ENCODE data around the gene EBF4. TPM values are rescaled to one million over a fixed set of nuclear protein-coding genes. Genes with fewer than 3 reads are reported as not detected.

The EBF4 gene
- total RNA-seq, 6 experiments from 2014 or later: 2.8 to 16.6 (median 6.2) TPM

DNA sequence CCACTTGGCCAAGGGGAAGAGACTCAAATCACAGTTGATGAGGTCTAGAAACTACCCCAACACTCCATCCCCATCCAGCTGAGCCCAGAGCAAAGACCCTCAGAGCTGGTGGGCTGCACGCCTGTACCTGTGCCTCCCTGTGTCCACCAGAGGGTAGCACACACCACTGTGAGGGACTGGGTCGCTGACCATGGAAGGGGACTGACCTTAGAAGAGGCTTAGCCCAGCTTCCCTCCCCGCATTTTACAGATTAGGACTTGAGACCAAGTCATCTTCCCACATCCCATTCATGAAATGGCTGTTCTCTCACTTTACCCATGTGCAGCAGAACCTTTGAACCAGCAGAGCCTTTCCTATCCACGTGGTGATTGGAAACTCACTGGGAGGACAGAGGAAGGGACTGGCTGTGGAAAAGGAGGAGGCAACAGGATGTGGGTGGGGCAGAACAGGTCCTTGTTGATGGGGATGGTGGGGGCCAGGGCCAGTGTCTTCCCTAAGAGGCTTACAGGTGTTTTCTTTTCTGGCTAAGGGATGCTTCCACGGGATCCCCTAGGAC lies 63.6 kb downstream of the EBF4 start:
- ATAC-seq: peak in 3 of 4 donors; percentile 25 to 39 (median 31)
- peaks cover 0 to 16% (median 4%) of the 10 kb centered on the region in 4 donors for H3K4me1 ChIP-seq
- TF ChIP-seq POLR2A (IDR thresholded peaks at IDR 0.05) (no peak), CTCF (IDR thresholded peaks at IDR 0.05) (peak; percentile 43 to 63 (median 50))
- no peaks in the 10 kb centered on the region for H3K9me3 ChIP-seq
- no peaks in the 10 kb centered on the region for H3K27me3 ChIP-seq
- DNase-seq: peak in 1 of 3 donors; percentile 48
- H3K36me3 ChIP-seq: no peaks in the 10 kb centered on the region
- no peak overlapping the region for H3K4me3 ChIP-seq
- WGBS (ENCODE audit: insufficient coverage, low coverage, low lambda C conversion rate, missing lambda C conversion rate): 69% methylated on average over 2 of the region's 5 CpGs
- intact Hi-C loops (cut with DNase I): loop anchor here in 1 of 2 donors (10.0 kb wide), 1 partner anchor 109 kb away; no protein-coding TSS in a partner anchor
- no peak overlapping the region for H3K27ac ChIP-seq

- no peak for TF ChIP-seq CTCF (IDR thresholded peaks at IDR 0.05)
- no peak for TF ChIP-seq POLR2A (IDR thresholded peaks at IDR 0.05)
- Histone ChIP-seq H3K4me1 (peaks cover 0 to 10% (median 4%) of the 10 kb centered on the region in 4 donors), H3K36me3 (no peaks in the 10 kb centered on the region), H3K27ac (no peak overlapping the region), H3K27me3 (no peaks in the 10 kb centered on the region), H3K9me3 (no peaks in the 10 kb centered on the region), H3K4me3 (no peak overlapping the region)
- WGBS (ENCODE audit: insufficient coverage, low coverage, low lambda C conversion rate, missing lambda C conversion rate): no CpG with 5 or more reads among the region's 5 CpGs
- no peak for ATAC-seq
- DNase-seq: peak in 1 of 3 donors; percentile 31
- intact Hi-C loops (cut with DNase I): loop anchor here in 1 of 2 donors (10.0 kb wide), 1 partner anchor 108 kb away; no protein-coding TSS in a partner anchor
Observed at GRCh38 chr20:2757001-2757400, 64.4 kb downstream of the EBF4 start.

- intact Hi-C loops (cut with DNase I): loop anchor here in 1 of 2 donors (10.0 kb wide), 1 partner anchor 107 kb away; no protein-coding TSS in a partner anchor
- Histone ChIP-seq H3K36me3 (no peaks in the 10 kb centered on the region), H3K4me3 (no peak overlapping the region), H3K4me1 (peaks cover 0 to 2% (median under 1%) of the 10 kb centered on the region in 4 donors), H3K27me3 (no peaks in the 10 kb centered on the region), H3K27ac (no peak overlapping the region), H3K9me3 (no peaks in the 10 kb centered on the region)
- WGBS (ENCODE audit: insufficient coverage, low coverage, low lambda C conversion rate, missing lambda C conversion rate): 79% methylated on average over 3 of the region's 5 CpGs
- DNase-seq (peak in 1 of 3 donors; percentile 1), ATAC-seq (no peak)
- TF ChIP-seq POLR2A (IDR thresholded peaks at IDR 0.05): no peak
- TF ChIP-seq CTCF (IDR thresholded peaks at IDR 0.05): no peak
Observed at GRCh38 chr20:2757969-2758368, 65.4 kb downstream of the EBF4 start.

DNA sequence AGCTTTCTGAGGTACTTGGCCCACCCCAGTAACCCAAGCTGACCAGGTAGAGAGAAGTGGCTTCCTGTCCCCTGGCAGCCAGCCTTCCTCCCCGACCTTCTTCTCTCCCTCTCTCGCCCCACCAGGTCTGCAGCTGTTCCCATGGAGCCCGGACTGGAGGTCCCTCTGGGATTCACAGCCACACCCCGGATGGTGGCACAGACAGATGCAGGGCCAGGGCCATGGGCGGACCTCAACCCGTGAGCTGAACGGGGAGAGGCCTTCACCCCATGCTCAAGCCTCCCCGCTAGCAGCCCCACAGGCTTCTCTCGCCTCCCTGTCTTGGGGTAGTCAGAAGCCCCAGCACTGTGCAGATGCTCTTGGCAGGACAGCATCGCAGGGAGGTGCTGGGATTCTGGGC lies 66.6 kb downstream of the EBF4 start:
- TF ChIP-seq POLR2A (IDR thresholded peaks at IDR 0.05) (no peak), CTCF (IDR thresholded peaks at IDR 0.05) (no peak)
- H3K27ac ChIP-seq: no peak overlapping the region
- ATAC-seq (no peak), DNase-seq (peak in 1 of 3 donors; percentile 36)
- H3K9me3 ChIP-seq: no peaks in the 10 kb centered on the region
- no peaks in the 10 kb centered on the region for H3K4me1 ChIP-seq
- no peaks in the 10 kb centered on the region for H3K36me3 ChIP-seq
- no peaks in the 10 kb centered on the region for H3K27me3 ChIP-seq
- intact Hi-C loops (cut with DNase I): loop anchor here in 1 of 2 donors (10.0 kb wide), 1 partner anchor 106 kb away; no protein-coding TSS in a partner anchor
- no peak overlapping the region for H3K4me3 ChIP-seq
- WGBS (ENCODE audit: insufficient coverage, low coverage, low lambda C conversion rate, missing lambda C conversion rate): 60% methylated on average over 1 of the region's 10 CpGs

All from right lobe of liver (tissue), 6 donors.